VCaP (cell line): ENCODE results near the gene AS3MT.
"Not testable (repeated sequence)": the region's sequence is repeated elsewhere in the genome, so short reads cannot be mapped to it uniquely, and the experiment has no call there.

Source experiments
- H3K27ac ChIP-seq: fragments of 450-650 bp; 2 replicates; pipeline ENCODE4 v1.5.1; 2017
- TF ChIP-seq, protein P1 (sequence below): fragments of 450-650 bp; conservative IDR thresholded peaks from 2 replicates; pipeline ENCODE4 v1.5.1; 2017; ENCODE audit warnings: mild to moderate bottlenecking, moderate library complexity

The AS3MT gene, protein sequence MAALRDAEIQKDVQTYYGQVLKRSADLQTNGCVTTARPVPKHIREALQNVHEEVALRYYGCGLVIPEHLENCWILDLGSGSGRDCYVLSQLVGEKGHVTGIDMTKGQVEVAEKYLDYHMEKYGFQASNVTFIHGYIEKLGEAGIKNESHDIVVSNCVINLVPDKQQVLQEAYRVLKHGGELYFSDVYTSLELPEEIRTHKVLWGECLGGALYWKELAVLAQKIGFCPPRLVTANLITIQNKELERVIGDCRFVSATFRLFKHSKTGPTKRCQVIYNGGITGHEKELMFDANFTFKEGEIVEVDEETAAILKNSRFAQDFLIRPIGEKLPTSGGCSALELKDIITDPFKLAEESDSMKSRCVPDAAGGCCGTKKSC

DNA sequence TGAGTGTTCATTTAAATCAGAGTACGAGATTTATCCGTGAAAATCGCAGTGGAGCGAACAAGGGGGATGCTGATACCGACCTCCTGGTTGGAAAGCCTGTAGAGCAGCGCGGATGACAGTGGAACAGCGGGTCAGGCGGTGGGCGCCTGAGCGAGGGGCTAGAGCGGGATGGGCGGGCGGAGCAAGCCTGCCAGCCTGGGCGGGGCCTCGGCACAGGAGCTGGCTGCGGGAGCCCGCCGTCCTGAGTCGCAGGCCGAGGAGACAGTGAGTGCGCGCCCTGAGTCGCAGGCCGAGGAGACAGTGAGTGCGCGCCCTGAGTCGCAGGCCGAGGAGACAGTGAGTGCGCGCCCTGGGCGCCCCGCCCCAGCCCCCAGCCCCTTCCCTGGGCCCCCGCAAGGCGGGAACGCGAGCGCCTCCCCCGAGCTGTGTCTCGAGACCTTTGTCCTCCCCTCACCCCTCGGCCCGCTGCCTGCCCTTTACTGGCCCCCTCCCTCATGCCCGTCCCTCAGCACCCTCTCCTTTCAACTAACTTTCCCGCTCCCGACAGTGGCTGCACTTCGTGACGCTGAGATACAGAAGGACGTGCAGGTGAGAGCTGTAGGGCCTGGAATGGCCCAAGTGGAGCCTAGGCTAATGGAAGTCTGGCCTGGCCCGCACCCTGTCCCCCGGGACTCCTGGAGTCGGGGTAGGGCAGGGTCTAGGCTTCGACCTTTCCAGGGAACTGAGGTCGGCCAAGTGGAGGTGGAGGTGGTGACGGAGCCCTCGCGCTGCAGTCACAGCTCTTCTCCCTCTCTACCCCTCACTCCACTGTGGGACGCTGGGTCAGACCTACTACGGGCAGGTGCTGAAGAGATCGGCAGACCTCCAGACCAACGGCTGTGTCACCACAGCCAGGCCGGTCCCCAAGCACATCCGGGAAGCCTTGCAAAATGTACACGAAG is at the start of gene AS3MT:
Gene AS3MT, plus strand, starts transcription at position 213 of the 941 bp plus-strand sequence. Its CDS starts 123 bp downstream, at position 336.
- peak within 1 kb of the TSS; percentile 64; the same call in 1 of the 2 replicates for H3K27ac ChIP-seq
- TF ChIP-seq, protein P1, sequence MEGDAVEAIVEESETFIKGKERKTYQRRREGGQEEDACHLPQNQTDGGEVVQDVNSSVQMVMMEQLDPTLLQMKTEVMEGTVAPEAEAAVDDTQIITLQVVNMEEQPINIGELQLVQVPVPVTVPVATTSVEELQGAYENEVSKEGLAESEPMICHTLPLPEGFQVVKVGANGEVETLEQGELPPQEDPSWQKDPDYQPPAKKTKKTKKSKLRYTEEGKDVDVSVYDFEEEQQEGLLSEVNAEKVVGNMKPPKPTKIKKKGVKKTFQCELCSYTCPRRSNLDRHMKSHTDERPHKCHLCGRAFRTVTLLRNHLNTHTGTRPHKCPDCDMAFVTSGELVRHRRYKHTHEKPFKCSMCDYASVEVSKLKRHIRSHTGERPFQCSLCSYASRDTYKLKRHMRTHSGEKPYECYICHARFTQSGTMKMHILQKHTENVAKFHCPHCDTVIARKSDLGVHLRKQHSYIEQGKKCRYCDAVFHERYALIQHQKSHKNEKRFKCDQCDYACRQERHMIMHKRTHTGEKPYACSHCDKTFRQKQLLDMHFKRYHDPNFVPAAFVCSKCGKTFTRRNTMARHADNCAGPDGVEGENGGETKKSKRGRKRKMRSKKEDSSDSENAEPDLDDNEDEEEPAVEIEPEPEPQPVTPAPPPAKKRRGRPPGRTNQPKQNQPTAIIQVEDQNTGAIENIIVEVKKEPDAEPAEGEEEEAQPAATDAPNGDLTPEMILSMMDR, result no peak

GRCh38 chr10:102820008-102820407 is 49.3 kb upstream of the AS3MT start:
- H3K27ac ChIP-seq, result not testable (repeated sequence)

GRCh38 chr10:102822222-102822621 is 47.0 kb upstream of the AS3MT start:
- no peak overlapping the region for H3K27ac ChIP-seq
- TF ChIP-seq, protein P1, result no peak

- TF ChIP-seq, protein P1, result no peak
- no peak overlapping the region for H3K27ac ChIP-seq
These were observed 44.6 kb upstream of the AS3MT start for GRCh38 chr10:102824664-102825063.

DNA sequence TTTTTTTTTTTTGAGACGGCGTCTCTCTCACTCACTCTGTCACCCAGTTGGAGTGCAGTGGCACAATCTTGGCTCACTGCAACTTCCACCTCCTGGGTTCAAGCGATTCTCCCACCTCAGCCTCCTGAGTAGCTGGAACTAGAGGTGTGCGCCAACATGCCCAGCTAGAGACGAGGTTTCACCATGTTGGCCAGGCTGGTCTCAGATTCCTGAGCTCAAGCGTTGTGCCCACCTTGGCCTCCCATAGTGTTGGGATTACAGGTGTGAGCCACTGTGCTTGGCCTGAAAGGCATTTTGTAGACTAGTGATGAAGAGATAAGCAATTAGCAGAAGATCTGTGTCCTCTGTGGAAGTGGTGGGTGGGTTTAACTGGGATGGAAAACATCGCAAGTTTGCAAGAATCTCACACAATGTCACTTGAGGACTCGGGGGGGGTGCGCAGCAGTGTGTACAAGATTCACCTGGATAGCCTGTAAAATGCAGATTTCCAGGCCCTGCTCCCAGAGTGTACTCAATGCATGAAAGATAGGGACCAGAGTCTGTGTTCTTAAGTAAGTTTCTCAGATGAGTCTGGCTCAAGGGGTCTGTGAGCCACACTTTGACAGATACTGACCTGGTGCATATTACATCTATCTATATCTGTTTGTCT is 43.0 kb upstream of the AS3MT start:
- TF ChIP-seq, protein P1, result no peak
- H3K27ac ChIP-seq, result no peak overlapping the region

- no peak overlapping the region for H3K27ac ChIP-seq
- TF ChIP-seq, protein P1, result no peak
These were observed 41.7 kb upstream of the AS3MT start for GRCh38 chr10:102827597-102827975.

DNA sequence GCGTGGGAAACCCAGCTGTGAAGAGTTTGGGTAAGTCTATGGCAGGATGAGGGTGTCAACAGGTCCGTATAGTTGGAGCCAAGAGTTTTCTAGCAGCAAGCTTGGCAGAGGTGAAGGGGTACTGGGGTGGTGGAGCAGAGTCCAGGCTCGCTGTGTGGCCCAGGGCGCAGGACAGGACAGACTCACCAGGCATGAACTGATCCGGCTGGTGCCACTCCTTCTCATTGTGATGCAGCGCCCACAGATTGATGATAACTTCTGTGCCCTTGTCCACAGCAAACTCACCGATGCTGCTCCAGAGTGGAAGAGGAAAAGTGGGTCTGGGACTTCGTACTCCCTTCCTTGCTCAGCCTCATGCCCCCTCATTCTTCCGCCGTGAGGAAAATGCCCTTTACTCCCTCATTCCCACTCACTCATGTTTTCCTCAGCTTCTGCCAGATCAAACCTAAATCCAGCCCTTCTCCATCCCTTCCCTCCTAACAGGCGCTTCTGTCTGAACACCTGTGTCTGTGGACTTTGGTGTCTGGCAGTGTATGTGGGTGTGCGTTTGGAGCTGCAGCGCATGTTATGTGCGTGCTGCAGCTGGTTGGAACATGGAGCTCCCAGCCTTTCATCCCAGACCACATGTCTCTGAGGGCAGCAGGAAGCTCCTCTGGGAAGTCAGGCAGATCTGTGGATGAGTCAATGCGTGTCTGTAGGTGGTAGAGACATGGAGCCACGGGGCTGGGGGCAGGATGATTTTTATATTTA is 37.8 kb upstream of the AS3MT start:
- no peak overlapping the region for H3K27ac ChIP-seq
- TF ChIP-seq, protein P1, result no peak
